ENCODE data around the gene SLAMF1. TPM values are rescaled to one million over a fixed set of nuclear protein-coding genes. Genes with fewer than 3 reads are reported as not detected.

SLAMF1 gene
- total and polyA plus RNA-seq, 2 donors (not counting 1 experiment from before 2014, with no cell fraction given) = 20.7 to 42.3 TPM

DNA sequence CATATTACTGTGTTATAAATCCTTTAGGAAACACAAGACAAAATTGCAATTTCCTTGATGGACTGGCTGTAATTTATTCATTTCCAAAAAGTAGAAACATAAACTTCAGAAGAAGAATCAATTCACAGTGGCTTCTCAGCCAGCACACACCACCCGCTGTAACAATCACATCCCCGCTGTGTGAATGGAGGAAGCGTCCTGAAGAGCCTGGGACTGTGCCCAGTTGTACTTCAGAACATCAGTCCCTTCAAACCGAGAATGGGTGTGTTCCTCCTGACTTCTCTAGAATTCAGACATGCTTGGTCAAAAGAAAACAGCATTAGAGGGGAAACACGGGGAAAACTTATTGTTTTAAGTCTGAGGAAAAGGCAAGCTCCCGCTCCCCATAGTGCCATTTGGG lies 38.8 kb downstream of the SLAMF1 start:
- TF ChIP-seq, protein P1, sequence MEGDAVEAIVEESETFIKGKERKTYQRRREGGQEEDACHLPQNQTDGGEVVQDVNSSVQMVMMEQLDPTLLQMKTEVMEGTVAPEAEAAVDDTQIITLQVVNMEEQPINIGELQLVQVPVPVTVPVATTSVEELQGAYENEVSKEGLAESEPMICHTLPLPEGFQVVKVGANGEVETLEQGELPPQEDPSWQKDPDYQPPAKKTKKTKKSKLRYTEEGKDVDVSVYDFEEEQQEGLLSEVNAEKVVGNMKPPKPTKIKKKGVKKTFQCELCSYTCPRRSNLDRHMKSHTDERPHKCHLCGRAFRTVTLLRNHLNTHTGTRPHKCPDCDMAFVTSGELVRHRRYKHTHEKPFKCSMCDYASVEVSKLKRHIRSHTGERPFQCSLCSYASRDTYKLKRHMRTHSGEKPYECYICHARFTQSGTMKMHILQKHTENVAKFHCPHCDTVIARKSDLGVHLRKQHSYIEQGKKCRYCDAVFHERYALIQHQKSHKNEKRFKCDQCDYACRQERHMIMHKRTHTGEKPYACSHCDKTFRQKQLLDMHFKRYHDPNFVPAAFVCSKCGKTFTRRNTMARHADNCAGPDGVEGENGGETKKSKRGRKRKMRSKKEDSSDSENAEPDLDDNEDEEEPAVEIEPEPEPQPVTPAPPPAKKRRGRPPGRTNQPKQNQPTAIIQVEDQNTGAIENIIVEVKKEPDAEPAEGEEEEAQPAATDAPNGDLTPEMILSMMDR (IDR thresholded peaks at IDR 0.05) = no peak
- TF ChIP-seq EZH2 (IDR thresholded peaks at IDR 0.05; ENCODE audit: borderline replicate concordance, insufficient read depth, low read depth, low read length, poor library complexity, severe bottlenecking) = no peak
- ATAC-seq (ENCODE audit: low read depth) (no peak), DNase-seq (no peak)
- Histone ChIP-seq H3K27ac (ENCODE audit: low read length in 2 of 2) (peak overlapping the region in 1 of 2 donors; percentile 42), H3K4me1 (ENCODE audit: control insufficient read depth in 2 of 2, insufficient read depth in 2 of 2, low read length in 2 of 2) (peaks cover 20 to 28% of the 10 kb centered on the region in 2 donors), H3K4me3 (ENCODE audit: control extremely low read depth in 1 of 5, extremely low read depth in 1 of 5, insufficient read depth in 1 of 5, low read depth in 2 of 5, low read length in 4 of 5) (no peak overlapping the region), H3K9ac (ENCODE audit: low read length) (no peak overlapping the region), H3K27me3 (replicated peaks in 1 of 4; ENCODE audit: control extremely low read depth in 1 of 4, control insufficient read depth in 3 of 4, insufficient read depth in 4 of 4, low read length in 3 of 4) (no peaks in the 10 kb centered on the region), H4K20me1 (ENCODE audit: control insufficient read depth, insufficient read depth, low read length, poor library complexity, severe bottlenecking) (no peaks in the 10 kb centered on the region), H3K9me3 (ENCODE audit: control extremely low read depth in 1 of 3, control insufficient read depth in 2 of 3, insufficient read depth in 1 of 3, low read length in 2 of 3) (peaks cover 4 to 10% (median 7%) of the 10 kb centered on the region in 3 donors), H3K79me2 (ENCODE audit: control insufficient read depth, insufficient read depth, low read length) (peaks cover 8% of the 10 kb centered on the region), H3K36me3 (replicated peaks in 1 of 2; ENCODE audit: control extremely low read depth in 1 of 2, control insufficient read depth in 1 of 2, extremely low read depth in 1 of 2, insufficient read depth in 2 of 2, low read length in 1 of 2) (peaks cover 0 to 54% of the 10 kb centered on the region in 2 experiments), H3K4me2 (replicated peaks; ENCODE audit: low read depth, low read length, poor library complexity, severe bottlenecking) (no peak overlapping the region), H2AFZ (ENCODE audit: insufficient read depth, low read depth, low read length, poor library complexity, severe bottlenecking) (no peak overlapping the region)
- ChIA-PET POLR2A (no interaction called here), CTCF (interaction anchor here (0.7 to 10.6 kb wide), 23 partner anchors 10 to 317 kb away, joined by 3 to 233 read pairs (median 4); no protein-coding TSS in a partner anchor)
- Mint-ChIP-seq H3K27me3 (no peaks in the 10 kb centered on the region), H3K4me1 (peaks cover 32% of the 10 kb centered on the region), H3K27ac (peak overlapping the region; percentile 89), H3K9me3 (ENCODE audit: insufficient read depth) (peaks cover 2% of the 10 kb centered on the region), H3K4me3 (no peak overlapping the region)
- WGBS (ENCODE audit: insufficient coverage) = 74% methylated on average over 6 of the region's 6 CpGs
- intact Hi-C loops (cut with micrococcal nuclease) = loop anchor here (5.0 kb wide), 2 partner anchors 121 to 266 kb away; partner anchors contain the start of genes COPA and NCSTN

DNA sequence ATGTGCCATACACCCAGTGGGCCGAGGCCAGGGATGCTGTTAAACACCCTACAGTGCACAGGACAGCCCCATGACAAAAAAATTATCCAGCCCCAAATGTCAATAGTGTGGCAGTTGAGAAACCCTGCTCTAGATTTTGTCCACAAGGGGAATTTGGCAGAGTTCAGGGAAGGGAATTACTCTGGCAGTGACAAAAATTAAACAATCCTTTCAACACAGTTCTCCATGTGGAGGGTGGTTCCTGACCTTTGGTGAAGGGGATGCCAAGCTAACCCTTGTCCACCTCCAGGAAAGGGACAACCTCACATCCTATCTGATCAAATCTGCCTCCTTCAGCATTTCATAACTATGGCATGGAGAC lies 39.2 kb downstream of the SLAMF1 start:
- H3K27me3 Mint-ChIP-seq = no peaks in the 10 kb centered on the region
- no peak for TF ChIP-seq EZH2 (IDR thresholded peaks at IDR 0.05; ENCODE audit: borderline replicate concordance, insufficient read depth, low read depth, low read length, poor library complexity, severe bottlenecking)
- H2AFZ ChIP-seq (ENCODE audit: insufficient read depth, low read depth, low read length, poor library complexity, severe bottlenecking) = no peak overlapping the region

More for the DNA sequence above, 39.2 kb downstream of the SLAMF1 start:
- Mint-ChIP-seq H3K9me3 (ENCODE audit: insufficient read depth) (peaks cover 5% of the 10 kb centered on the region), H3K4me3 (no peak overlapping the region), H3K4me1 (peaks cover 32% of the 10 kb centered on the region), H3K27ac (peak overlapping the region; percentile 89)
- CTCF ChIA-PET = interaction anchor here (0.7 to 10.6 kb wide), 37 partner anchors 10 to 316 kb away, joined by 3 to 233 read pairs (median 6); partner anchors contain the start of gene SLAMF6
- Histone ChIP-seq H3K27me3 (replicated peaks in 1 of 4; ENCODE audit: control extremely low read depth in 1 of 4, control insufficient read depth in 3 of 4, insufficient read depth in 4 of 4, low read length in 3 of 4) (no peaks in the 10 kb centered on the region), H3K27ac (ENCODE audit: low read length in 2 of 2) (peak overlapping the region in 1 of 2 donors; percentile 29), H3K36me3 (replicated peaks in 1 of 2; ENCODE audit: control extremely low read depth in 1 of 2, control insufficient read depth in 1 of 2, extremely low read depth in 1 of 2, insufficient read depth in 2 of 2, low read length in 1 of 2) (peaks cover 0 to 50% of the 10 kb centered on the region in 2 experiments), H4K20me1 (ENCODE audit: control insufficient read depth, insufficient read depth, low read length, poor library complexity, severe bottlenecking) (no peaks in the 10 kb centered on the region), H3K4me1 (ENCODE audit: control insufficient read depth in 2 of 2, insufficient read depth in 2 of 2, low read length in 2 of 2) (peaks cover 20 to 28% of the 10 kb centered on the region in 2 donors), H3K4me2 (replicated peaks; ENCODE audit: low read depth, low read length, poor library complexity, severe bottlenecking) (no peak overlapping the region), H3K4me3 (ENCODE audit: control extremely low read depth in 1 of 5, extremely low read depth in 1 of 5, insufficient read depth in 1 of 5, low read depth in 2 of 5, low read length in 4 of 5) (no peak overlapping the region), H3K9me3 (ENCODE audit: control extremely low read depth in 1 of 3, control insufficient read depth in 2 of 3, insufficient read depth in 1 of 3, low read length in 2 of 3) (peaks cover 4 to 10% (median 8%) of the 10 kb centered on the region in 3 donors), H3K9ac (ENCODE audit: low read length) (no peak overlapping the region), H3K79me2 (ENCODE audit: control insufficient read depth, insufficient read depth, low read length) (peaks cover 8% of the 10 kb centered on the region)
- 100% methylated on average over 1 of the region's 1 CpG for WGBS (ENCODE audit: insufficient coverage)
- DNase-seq (no peak), ATAC-seq (ENCODE audit: low read depth) (no peak)
- POLR2A ChIA-PET = interaction anchor here (1.0 kb wide), 1 partner anchor 178 kb away, joined by 4 read pairs; no protein-coding TSS in a partner anchor
- intact Hi-C loops (cut with micrococcal nuclease) = loop anchor here (1.0 to 5.0 kb wide), 7 partner anchors 15 to 265 kb away; partner anchors contain the start of genes COPA and NCSTN
